ENCODE measurements around the gene SLC10A1.

The SLC10A1 gene

GRCh38 chr14:69760810-69761209 lies 36.2 kb downstream of the SLC10A1 start:
- Histone ChIP-seq H3K27ac (no peak overlapping the region), H3K4me1 (ENCODE audit: control insufficient read depth in 1 of 2, insufficient read depth in 1 of 2, low read depth in 1 of 2, low read length in 1 of 2) (peaks cover 0 to 1% of the 10 kb centered on the region in 2 experiments), H3K36me3 (no peaks in the 10 kb centered on the region), H3K27me3 (no peaks in the 10 kb centered on the region), H3K4me3 (ENCODE audit: low read depth in 1 of 2, low read length in 1 of 2) (no peak overlapping the region), H3K9me3 (no peaks in the 10 kb centered on the region)
- no peak for TF ChIP-seq CTCF (IDR thresholded peaks at IDR 0.05)

GRCh38 chr14:69756298-69756697 lies 40.7 kb downstream of the SLC10A1 start:
- Histone ChIP-seq H3K4me3 (ENCODE audit: low read depth in 1 of 2, low read length in 1 of 2) (no peak overlapping the region), H3K36me3 (no peaks in the 10 kb centered on the region), H3K27me3 (no peaks in the 10 kb centered on the region), H3K4me1 (ENCODE audit: control insufficient read depth in 1 of 2, insufficient read depth in 1 of 2, low read depth in 1 of 2, low read length in 1 of 2) (no peaks in the 10 kb centered on the region), H3K27ac (no peak overlapping the region), H3K9me3 (no peaks in the 10 kb centered on the region)
- no peak for TF ChIP-seq CTCF (IDR thresholded peaks at IDR 0.05)

- TF ChIP-seq CTCF (IDR thresholded peaks at IDR 0.05) = no peak
- no peak overlapping the region for H3K4me3 ChIP-seq (ENCODE audit: low read depth in 1 of 2, low read length in 1 of 2)
- H3K4me1 ChIP-seq (ENCODE audit: control insufficient read depth in 1 of 2, insufficient read depth in 1 of 2, low read depth in 1 of 2, low read length in 1 of 2) = no peaks in the 10 kb centered on the region
- H3K27me3 ChIP-seq = no peaks in the 10 kb centered on the region
- H3K36me3 ChIP-seq = no peaks in the 10 kb centered on the region
- no peak overlapping the region for H3K27ac ChIP-seq
- no peaks in the 10 kb centered on the region for H3K9me3 ChIP-seq
Measured at GRCh38 chr14:69755784-69756183, 41.3 kb downstream of the SLC10A1 start.

- no peak for TF ChIP-seq CTCF (IDR thresholded peaks at IDR 0.05)
- no peaks in the 10 kb centered on the region for H3K27me3 ChIP-seq
- H3K36me3 ChIP-seq = no peaks in the 10 kb centered on the region
- no peak overlapping the region for H3K4me3 ChIP-seq (ENCODE audit: low read depth in 1 of 2, low read length in 1 of 2)
- H3K9me3 ChIP-seq = no peaks in the 10 kb centered on the region
- H3K4me1 ChIP-seq (ENCODE audit: control insufficient read depth in 1 of 2, insufficient read depth in 1 of 2, low read depth in 1 of 2, low read length in 1 of 2) = no peaks in the 10 kb centered on the region
- no peak overlapping the region for H3K27ac ChIP-seq
Measured at GRCh38 chr14:69755296-69755695, 41.7 kb downstream of the SLC10A1 start.

- no peaks in the 10 kb centered on the region for H3K9me3 ChIP-seq
- TF ChIP-seq CTCF (IDR thresholded peaks at IDR 0.05) = no peak
- no peak overlapping the region for H3K27ac ChIP-seq
- no peaks in the 10 kb centered on the region for H3K4me1 ChIP-seq (ENCODE audit: control insufficient read depth in 1 of 2, insufficient read depth in 1 of 2, low read depth in 1 of 2, low read length in 1 of 2)
- H3K4me3 ChIP-seq (ENCODE audit: low read depth in 1 of 2, low read length in 1 of 2) = no peak overlapping the region
- no peaks in the 10 kb centered on the region for H3K36me3 ChIP-seq
- H3K27me3 ChIP-seq = no peaks in the 10 kb centered on the region
Measured at GRCh38 chr14:69754487-69754886, 42.6 kb downstream of the SLC10A1 start.

- no peaks in the 10 kb centered on the region for H3K9me3 ChIP-seq
- no peaks in the 10 kb centered on the region for H3K4me1 ChIP-seq (ENCODE audit: control insufficient read depth in 1 of 2, insufficient read depth in 1 of 2, low read depth in 1 of 2, low read length in 1 of 2)
- H3K27me3 ChIP-seq = no peaks in the 10 kb centered on the region
- H3K27ac ChIP-seq = no peak overlapping the region
- H3K36me3 ChIP-seq = no peaks in the 10 kb centered on the region
- no peak overlapping the region for H3K4me3 ChIP-seq (ENCODE audit: low read depth in 1 of 2, low read length in 1 of 2)
- no peak for TF ChIP-seq CTCF (IDR thresholded peaks at IDR 0.05)
Measured at GRCh38 chr14:69753860-69754259, 43.2 kb downstream of the SLC10A1 start.

All from neutrophil (primary cell).